ENCODE measurements around the gene TSPAN3.

DNA sequence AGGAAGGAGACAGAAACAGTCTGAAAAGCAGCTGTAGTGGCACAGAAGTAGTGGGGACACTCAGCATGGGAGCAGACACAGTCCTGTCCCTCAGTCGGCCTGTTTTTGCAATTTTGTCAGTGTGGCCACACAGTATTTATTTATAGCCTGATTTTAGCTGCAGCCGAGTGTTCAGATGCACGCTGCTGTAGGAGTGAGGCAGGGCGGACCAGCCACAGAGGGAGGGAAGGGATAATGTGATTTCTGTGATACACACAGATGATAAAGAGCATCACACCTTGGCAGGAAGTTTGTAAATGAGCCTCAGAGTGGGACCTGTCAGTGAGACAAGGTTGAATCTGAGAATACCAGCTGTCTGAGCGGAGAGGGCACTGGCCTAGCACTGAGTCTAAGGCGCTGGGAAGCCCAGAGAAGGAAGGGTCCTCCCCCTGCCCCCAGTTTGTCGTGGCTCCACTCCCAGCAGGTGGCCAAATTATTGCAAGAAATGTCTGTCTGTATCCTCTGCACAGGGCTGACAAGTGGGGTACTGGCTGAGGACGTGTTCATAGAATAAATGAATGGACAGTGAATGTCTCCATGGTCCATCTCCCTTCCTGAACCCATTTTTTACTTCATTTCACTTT is 72.1 kb downstream of the TSPAN3 start:
- TF ChIP-seq POLR2A (IDR thresholded peaks at IDR 0.05) (no peak), CTCF (IDR thresholded peaks at IDR 0.05) (no peak)
